Brain microvascular endothelial cell (primary cell): ENCODE results near the gene CATSPERE.
"Not testable (repeated sequence)": the region's sequence is repeated elsewhere in the genome, so short reads cannot be mapped to it uniquely, and the experiment has no call there.

Experiments used
- DNase-seq: peaks from one replicate; pipeline ENCODE4 v3.0.0-alpha.2; 2020
- H3K27ac ChIP-seq: fragments of 250-450 bp; sonication (Bioruptor Pico); 2 replicates; pipeline ENCODE4 v1.5.1; 2020; ENCODE audit warnings: mild to moderate bottlenecking, moderate library complexity
- H3K27me3 ChIP-seq: fragments of 250-450 bp; sonication (Bioruptor Pico); replicated peaks from 2 replicates; pipeline ENCODE4 v1.5.1; 2020; ENCODE audit warnings: mild to moderate bottlenecking
- H3K36me3 ChIP-seq: fragments of 250-450 bp; sonication (Bioruptor Pico); replicated peaks from 2 replicates; pipeline ENCODE4 v1.5.1; 2020; ENCODE audit warnings: mild to moderate bottlenecking
- H3K4me3 ChIP-seq: 2 replicates; pipeline ENCODE4 v1.5.1; 2011; ENCODE audit warnings: low read depth, mild to moderate bottlenecking, control low read depth, low read length, moderate library complexity
- in situ Hi-C: cut with HindIII; loops from 2 replicates; pipeline ENCODE4 v1.10.0; 2017; ENCODE audit warnings: low sequenced_read_pairs, low pct_ligation_motif_present
- TF ChIP-seq, protein P1 (sequence below): IDR thresholded peaks from 2 replicates; pipeline ENCODE4 v1.5.1; 2011; ENCODE audit warnings: low read depth, mild to moderate bottlenecking, moderate library complexity, low read length, control low read depth, inconsistent platforms; ENCODE audit errors: missing control alignments

The CATSPERE gene

DNA sequence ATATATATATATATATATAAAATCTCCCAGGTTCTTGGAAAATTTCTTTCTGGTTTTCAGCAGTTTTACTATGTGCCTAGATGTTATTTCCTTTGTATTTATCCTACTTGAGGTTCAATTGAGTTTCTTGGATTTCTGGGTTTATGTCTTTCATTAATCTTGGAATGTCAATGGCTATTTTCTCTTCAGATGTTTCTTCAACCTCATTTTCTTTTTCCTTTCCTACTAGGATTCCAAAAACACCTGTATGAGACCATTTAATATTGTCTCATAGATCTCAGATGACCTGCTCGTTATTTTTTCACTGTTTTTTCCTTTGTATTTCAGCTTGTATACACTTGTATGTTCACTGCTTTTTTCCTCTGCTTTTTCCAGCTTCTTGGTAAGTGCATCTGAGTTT lies 96.5 kb downstream of the CATSPERE start:
- TF ChIP-seq, protein P1, sequence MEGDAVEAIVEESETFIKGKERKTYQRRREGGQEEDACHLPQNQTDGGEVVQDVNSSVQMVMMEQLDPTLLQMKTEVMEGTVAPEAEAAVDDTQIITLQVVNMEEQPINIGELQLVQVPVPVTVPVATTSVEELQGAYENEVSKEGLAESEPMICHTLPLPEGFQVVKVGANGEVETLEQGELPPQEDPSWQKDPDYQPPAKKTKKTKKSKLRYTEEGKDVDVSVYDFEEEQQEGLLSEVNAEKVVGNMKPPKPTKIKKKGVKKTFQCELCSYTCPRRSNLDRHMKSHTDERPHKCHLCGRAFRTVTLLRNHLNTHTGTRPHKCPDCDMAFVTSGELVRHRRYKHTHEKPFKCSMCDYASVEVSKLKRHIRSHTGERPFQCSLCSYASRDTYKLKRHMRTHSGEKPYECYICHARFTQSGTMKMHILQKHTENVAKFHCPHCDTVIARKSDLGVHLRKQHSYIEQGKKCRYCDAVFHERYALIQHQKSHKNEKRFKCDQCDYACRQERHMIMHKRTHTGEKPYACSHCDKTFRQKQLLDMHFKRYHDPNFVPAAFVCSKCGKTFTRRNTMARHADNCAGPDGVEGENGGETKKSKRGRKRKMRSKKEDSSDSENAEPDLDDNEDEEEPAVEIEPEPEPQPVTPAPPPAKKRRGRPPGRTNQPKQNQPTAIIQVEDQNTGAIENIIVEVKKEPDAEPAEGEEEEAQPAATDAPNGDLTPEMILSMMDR = no peak
- Histone ChIP-seq H3K4me3 (no peak overlapping the region), H3K27ac (no peak overlapping the region), H3K36me3 (no peaks in the 10 kb centered on the region), H3K27me3 (no peaks in the 10 kb centered on the region)
- DNase-seq = no peak
- in situ Hi-C loops = no loop called here

DNA sequence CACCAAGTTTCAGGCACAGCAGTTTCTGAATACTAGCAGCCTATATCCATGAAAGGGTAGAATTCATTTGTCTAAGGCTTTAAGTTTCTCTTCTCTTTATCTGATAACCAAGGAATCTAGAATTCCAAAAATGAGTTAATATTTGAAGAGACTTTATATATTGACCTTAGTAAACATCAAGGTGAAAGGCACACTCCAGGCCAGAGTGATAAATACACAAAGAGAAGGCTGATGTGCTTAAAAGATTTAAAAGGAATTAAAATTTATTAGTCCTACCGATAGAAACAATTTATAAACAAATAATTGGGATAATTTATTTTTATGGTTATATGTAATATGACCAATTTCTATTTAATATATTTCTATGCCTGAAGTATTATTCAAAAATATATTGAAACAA lies 98.5 kb downstream of the CATSPERE start:
- H3K27ac ChIP-seq = no peak overlapping the region
- H3K4me3 ChIP-seq = no peak overlapping the region
- DNase-seq = no peak
- in situ Hi-C loops = no loop called here
- TF ChIP-seq, protein P1 = no peak
- no peaks in the 10 kb centered on the region for H3K36me3 ChIP-seq
- H3K27me3 ChIP-seq = no peaks in the 10 kb centered on the region

DNA sequence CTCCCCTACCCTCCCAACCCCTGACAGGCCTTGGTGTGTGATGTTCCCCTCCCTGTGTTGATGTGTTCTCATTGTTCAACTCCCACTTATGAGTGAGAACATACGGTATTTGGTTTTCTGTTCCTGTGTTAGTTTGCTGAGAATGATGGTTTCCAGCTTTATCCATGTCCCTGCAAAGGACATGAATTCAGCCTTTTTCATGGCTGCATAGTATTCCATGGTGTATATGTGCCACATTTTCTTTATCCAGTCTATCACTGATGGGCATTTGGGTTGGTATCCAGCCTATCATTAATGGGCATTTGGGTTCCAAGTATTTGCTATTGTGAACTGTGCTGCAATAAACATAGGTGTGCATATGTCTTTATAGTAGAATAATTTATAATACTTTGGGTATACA lies 101.8 kb downstream of the CATSPERE start:
- H3K4me3 ChIP-seq, in situ Hi-C loops, H3K27ac ChIP-seq, H3K36me3 ChIP-seq, H3K27me3 ChIP-seq, DNase-seq: not testable (repeated sequence)

DNA sequence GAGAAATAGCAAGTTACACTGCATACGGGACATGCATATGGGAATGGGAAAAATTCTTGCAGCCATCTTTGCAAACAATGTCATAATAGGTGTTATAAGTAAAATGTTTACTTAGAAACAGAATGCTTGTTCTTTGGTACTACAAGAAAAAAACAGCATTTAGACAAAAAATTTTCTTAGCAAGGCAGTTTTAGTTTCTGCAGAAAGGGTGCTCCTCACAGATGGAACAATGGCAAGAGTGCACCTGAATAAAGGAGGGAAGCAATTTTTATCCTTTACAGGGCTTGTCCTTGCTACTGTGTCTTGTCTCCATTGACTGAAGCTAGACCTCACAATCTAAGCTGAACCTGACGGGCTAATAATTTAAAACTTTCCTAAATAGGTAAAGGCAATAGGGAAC lies 112.7 kb downstream of the CATSPERE start:
- DNase-seq = no peak
- no peak overlapping the region for H3K4me3 ChIP-seq
- TF ChIP-seq, protein P1 = no peak
- in situ Hi-C loops = no loop called here
- H3K36me3 ChIP-seq = no peaks in the 10 kb centered on the region
- H3K27me3 ChIP-seq = no peaks in the 10 kb centered on the region
- no peak overlapping the region for H3K27ac ChIP-seq

DNA sequence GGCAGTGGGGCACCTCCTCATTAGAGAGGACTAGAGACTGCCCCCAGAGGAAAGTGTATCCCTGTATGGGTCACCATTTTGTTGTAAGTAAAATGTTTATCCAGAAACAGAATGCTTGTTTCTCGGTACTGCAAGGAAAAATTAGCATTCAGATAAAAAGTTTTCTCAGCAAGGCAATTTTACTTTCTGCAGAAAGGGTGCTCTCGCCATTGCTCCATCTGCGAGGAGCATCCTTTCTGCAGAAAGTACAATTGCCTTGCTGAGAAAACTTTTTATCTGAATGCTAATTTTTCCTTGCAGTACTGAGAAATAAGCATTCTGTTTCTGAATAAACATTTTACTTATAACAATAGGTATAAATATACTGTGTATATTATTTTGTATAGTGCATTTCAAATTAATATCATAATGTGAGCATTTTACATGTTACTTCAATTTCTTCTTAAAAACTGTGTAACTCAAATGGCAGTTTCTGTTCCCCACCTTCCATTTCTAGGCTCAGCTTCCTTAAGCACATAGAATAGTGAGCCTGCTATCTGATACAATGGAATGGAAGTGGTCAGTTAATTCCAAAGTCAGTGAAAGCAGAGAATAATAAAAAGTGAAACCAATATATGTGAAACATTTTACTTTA lies 115.3 kb downstream of the CATSPERE start:
- no peak for DNase-seq
- Histone ChIP-seq H3K27ac (no peak overlapping the region), H3K27me3 (no peaks in the 10 kb centered on the region), H3K36me3 (no peaks in the 10 kb centered on the region), H3K4me3 (no peak overlapping the region)
- TF ChIP-seq, protein P1 = no peak
- in situ Hi-C loops = no loop called here

DNA sequence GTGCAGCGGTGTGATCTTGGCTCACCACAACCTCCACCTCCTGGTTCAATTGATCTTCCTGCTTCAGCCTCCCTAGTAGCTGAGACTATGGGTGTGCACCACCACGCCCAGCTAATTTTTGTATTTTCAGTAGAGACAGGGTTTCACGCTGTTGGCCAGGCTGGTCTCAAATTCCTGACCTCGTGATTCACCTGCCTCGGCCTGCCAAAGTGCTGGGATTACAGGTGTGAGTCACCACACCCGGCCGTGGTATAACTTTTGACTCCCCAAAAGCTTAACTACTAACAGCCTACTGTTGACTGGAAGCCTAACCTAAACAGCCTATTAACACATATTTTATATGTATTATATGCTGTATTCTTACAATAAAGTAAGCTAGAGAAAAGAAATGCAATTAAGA lies 117.1 kb downstream of the CATSPERE start:
- H3K36me3 ChIP-seq, H3K27me3 ChIP-seq, DNase-seq, in situ Hi-C loops, H3K27ac ChIP-seq, H3K4me3 ChIP-seq: not testable (repeated sequence)

DNA sequence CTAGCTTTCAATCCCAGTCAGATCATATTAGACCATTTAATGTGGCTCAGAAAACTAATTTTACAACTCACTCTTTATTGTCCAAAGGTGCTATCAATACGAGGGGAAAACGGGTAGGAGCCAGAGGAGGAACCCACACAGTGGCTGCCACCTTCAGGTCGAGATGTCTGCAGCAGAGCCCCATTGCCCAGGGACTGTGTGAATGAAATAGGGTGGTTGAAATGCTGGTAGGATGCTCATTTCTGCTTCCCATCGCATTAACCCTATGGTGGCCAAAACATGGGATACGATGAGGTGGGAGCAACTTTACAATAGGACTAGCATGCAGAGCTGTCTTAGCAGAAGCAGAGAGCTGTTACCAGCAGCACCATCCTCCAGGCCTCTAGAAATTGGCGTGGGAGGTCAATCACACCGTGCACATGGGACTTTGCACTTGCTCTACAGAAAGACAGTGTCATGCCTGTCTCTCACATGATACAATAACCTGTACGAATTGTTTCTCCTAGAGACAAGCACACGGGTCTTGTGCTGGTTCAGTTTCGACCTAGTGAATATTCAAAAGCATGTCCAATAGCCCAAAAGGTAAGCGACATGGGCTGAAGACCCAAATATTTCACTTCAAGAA lies 122.4 kb downstream of the CATSPERE start:
- Histone ChIP-seq H3K36me3 (no peaks in the 10 kb centered on the region), H3K4me3 (no peak overlapping the region), H3K27me3 (no peaks in the 10 kb centered on the region), H3K27ac (no peak overlapping the region)
- TF ChIP-seq, protein P1 = no peak
- DNase-seq = no peak
- in situ Hi-C loops = no loop called here
